ENCODE data around the gene VSIG8.
A peak's percentile ranks its signal among the peaks of the same experiment; 100 is the strongest.

The VSIG8 gene

GRCh38 chr1:159859767-159860322 lies 2.6 kb downstream of the VSIG8 start:
- H3K27me3 ChIP-seq (ENCODE audit: control insufficient read depth, insufficient read depth, low read length) = peaks cover 5% of the 10 kb centered on the region; the same call in 1 of the 2 replicates
- no peak for DNase-seq (ENCODE audit: low read depth, low spot score)
- H3K9me3 ChIP-seq (ENCODE audit: control insufficient read depth, insufficient read depth, low read length) = no peaks in the 10 kb centered on the region
- H3K4me1 ChIP-seq (ENCODE audit: control insufficient read depth, insufficient read depth, low read length) = no peaks in the 10 kb centered on the region
- H3K4me3 ChIP-seq (ENCODE audit: low read length) = no peak overlapping the region
- WGBS (ENCODE audit: insufficient coverage, insufficient read length) = no CpG with 5 or more reads among the region's 7 CpGs
- H3K36me3 ChIP-seq (ENCODE audit: control insufficient read depth, insufficient read depth, low read length) = no peaks in the 10 kb centered on the region
- H3K27ac ChIP-seq (ENCODE audit: low read length) = no peak overlapping the region

- WGBS (ENCODE audit: insufficient coverage, insufficient read length) = no CpG with 5 or more reads among the region's 6 CpGs
- Histone ChIP-seq H3K27me3 (ENCODE audit: control insufficient read depth, insufficient read depth, low read length) (peaks cover 5% of the 10 kb centered on the region; the same call in 1 of the 2 replicates), H3K4me3 (ENCODE audit: low read length) (no peak overlapping the region), H3K9me3 (ENCODE audit: control insufficient read depth, insufficient read depth, low read length) (no peaks in the 10 kb centered on the region), H3K27ac (ENCODE audit: low read length) (no peak overlapping the region), H3K36me3 (ENCODE audit: control insufficient read depth, insufficient read depth, low read length) (no peaks in the 10 kb centered on the region), H3K4me1 (ENCODE audit: control insufficient read depth, insufficient read depth, low read length) (no peaks in the 10 kb centered on the region)
- DNase-seq (ENCODE audit: low read depth, low spot score) = no peak
Measured at GRCh38 chr1:159857889-159858288, 4.6 kb downstream of the VSIG8 start.

GRCh38 chr1:159856576-159856975 lies 5.9 kb downstream of the VSIG8 start:
- Histone ChIP-seq H3K27me3 (ENCODE audit: control insufficient read depth, insufficient read depth, low read length) (peaks cover 5% of the 10 kb centered on the region; the same call in 1 of the 2 replicates), H3K4me3 (ENCODE audit: low read length) (no peak overlapping the region), H3K36me3 (ENCODE audit: control insufficient read depth, insufficient read depth, low read length) (no peaks in the 10 kb centered on the region), H3K4me1 (ENCODE audit: control insufficient read depth, insufficient read depth, low read length) (no peaks in the 10 kb centered on the region), H3K9me3 (ENCODE audit: control insufficient read depth, insufficient read depth, low read length) (no peaks in the 10 kb centered on the region), H3K27ac (ENCODE audit: low read length) (no peak overlapping the region)
- WGBS (ENCODE audit: insufficient coverage, insufficient read length) = no CpG with 5 or more reads among the region's 1 CpG
- no peak for DNase-seq (ENCODE audit: low read depth, low spot score)

GRCh38 chr1:159855709-159856108 lies 6.7 kb downstream of the VSIG8 start:
- no peak overlapping the region for H3K27ac ChIP-seq (ENCODE audit: low read length)
- H3K36me3 ChIP-seq (ENCODE audit: control insufficient read depth, insufficient read depth, low read length) = no peaks in the 10 kb centered on the region
- no peak for DNase-seq (ENCODE audit: low read depth, low spot score)
- H3K27me3 ChIP-seq (ENCODE audit: control insufficient read depth, insufficient read depth, low read length) = peaks cover 5% of the 10 kb centered on the region; the same call in 1 of the 2 replicates
- H3K9me3 ChIP-seq (ENCODE audit: control insufficient read depth, insufficient read depth, low read length) = no peaks in the 10 kb centered on the region
- no CpG with 5 or more reads among the region's 34 CpGs for WGBS (ENCODE audit: insufficient coverage, insufficient read length)
- H3K4me3 ChIP-seq (ENCODE audit: low read length) = no peak overlapping the region
- no peaks in the 10 kb centered on the region for H3K4me1 ChIP-seq (ENCODE audit: control insufficient read depth, insufficient read depth, low read length)

GRCh38 chr1:159854693-159855192 lies 7.7 kb downstream of the VSIG8 start:
- Histone ChIP-seq H3K9me3 (ENCODE audit: control insufficient read depth, insufficient read depth, low read length) (no peaks in the 10 kb centered on the region), H3K36me3 (ENCODE audit: control insufficient read depth, insufficient read depth, low read length) (no peaks in the 10 kb centered on the region), H3K4me3 (ENCODE audit: low read length) (peak overlapping the region; percentile 69), H3K27ac (ENCODE audit: low read length) (no peak overlapping the region), H3K27me3 (ENCODE audit: control insufficient read depth, insufficient read depth, low read length) (peaks cover 5% of the 10 kb centered on the region; the same call in 1 of the 2 replicates), H3K4me1 (ENCODE audit: control insufficient read depth, insufficient read depth, low read length) (no peaks in the 10 kb centered on the region)
- WGBS (ENCODE audit: insufficient coverage, insufficient read length) = no CpG with 5 or more reads among the region's 59 CpGs
- no peak for DNase-seq (ENCODE audit: low read depth, low spot score)

GRCh38 chr1:159854116-159854692 lies 8.3 kb downstream of the VSIG8 start:
- Histone ChIP-seq H3K27ac (ENCODE audit: low read length) (no peak overlapping the region), H3K4me3 (ENCODE audit: low read length) (peak overlapping the region; percentile 69), H3K4me1 (ENCODE audit: control insufficient read depth, insufficient read depth, low read length) (no peaks in the 10 kb centered on the region), H3K36me3 (ENCODE audit: control insufficient read depth, insufficient read depth, low read length) (no peaks in the 10 kb centered on the region), H3K27me3 (ENCODE audit: control insufficient read depth, insufficient read depth, low read length) (peaks cover 5% of the 10 kb centered on the region; the same call in 1 of the 2 replicates), H3K9me3 (ENCODE audit: control insufficient read depth, insufficient read depth, low read length) (no peaks in the 10 kb centered on the region)
- no CpG with 5 or more reads among the region's 31 CpGs for WGBS (ENCODE audit: insufficient coverage, insufficient read length)
- no peak for DNase-seq (ENCODE audit: low read depth, low spot score)

GRCh38 chr1:159853417-159854115 lies 8.9 kb downstream of the VSIG8 start:
- Histone ChIP-seq H3K27ac (ENCODE audit: low read length) (no peak overlapping the region), H3K4me3 (ENCODE audit: low read length) (no peak overlapping the region; the same call in 1 of the 2 replicates), H3K4me1 (ENCODE audit: control insufficient read depth, insufficient read depth, low read length) (no peaks in the 10 kb centered on the region), H3K9me3 (ENCODE audit: control insufficient read depth, insufficient read depth, low read length) (no peaks in the 10 kb centered on the region), H3K27me3 (ENCODE audit: control insufficient read depth, insufficient read depth, low read length) (peaks cover 5% of the 10 kb centered on the region; the same call in 1 of the 2 replicates), H3K36me3 (ENCODE audit: control insufficient read depth, insufficient read depth, low read length) (no peaks in the 10 kb centered on the region)
- DNase-seq (ENCODE audit: low read depth, low spot score) = no peak
- WGBS (ENCODE audit: insufficient coverage, insufficient read length) = no CpG with 5 or more reads among the region's 6 CpGs

GRCh38 chr1:159851407-159851806 lies 11.1 kb downstream of the VSIG8 start:
- H3K36me3 ChIP-seq (ENCODE audit: control insufficient read depth, insufficient read depth, low read length) = no peaks in the 10 kb centered on the region

GRCh38 chr1:159849626-159850366 lies 12.7 kb downstream of the VSIG8 start:
- no peak for DNase-seq (ENCODE audit: low read depth, low spot score)
- Histone ChIP-seq H3K27me3 (ENCODE audit: control insufficient read depth, insufficient read depth, low read length) (no peaks in the 10 kb centered on the region; the same call in 1 of the 2 replicates), H3K4me3 (ENCODE audit: low read length) (no peak overlapping the region), H3K4me1 (ENCODE audit: control insufficient read depth, insufficient read depth, low read length) (no peaks in the 10 kb centered on the region), H3K9me3 (ENCODE audit: control insufficient read depth, insufficient read depth, low read length) (no peaks in the 10 kb centered on the region), H3K36me3 (ENCODE audit: control insufficient read depth, insufficient read depth, low read length) (no peaks in the 10 kb centered on the region), H3K27ac (ENCODE audit: low read length) (no peak overlapping the region)
- no CpG with 5 or more reads among the region's 2 CpGs for WGBS (ENCODE audit: insufficient coverage, insufficient read length)

More at GRCh38 chr1:159851407-159851806, 11.1 kb downstream of the VSIG8 start:
- WGBS (ENCODE audit: insufficient coverage, insufficient read length) = no CpG with 5 or more reads among the region's 1 CpG
- Histone ChIP-seq H3K9me3 (ENCODE audit: control insufficient read depth, insufficient read depth, low read length) (no peaks in the 10 kb centered on the region), H3K4me3 (ENCODE audit: low read length) (no peak overlapping the region), H3K27me3 (ENCODE audit: control insufficient read depth, insufficient read depth, low read length) (peaks cover 5% of the 10 kb centered on the region; the same call in 1 of the 2 replicates), H3K27ac (ENCODE audit: low read length) (no peak overlapping the region), H3K4me1 (ENCODE audit: control insufficient read depth, insufficient read depth, low read length) (no peaks in the 10 kb centered on the region)
- no peak for DNase-seq (ENCODE audit: low read depth, low spot score)

GRCh38 chr1:159848326-159848725 lies 14.1 kb downstream of the VSIG8 start:
- no CpG with 5 or more reads among the region's 3 CpGs for WGBS (ENCODE audit: insufficient coverage, insufficient read length)
- no peak for DNase-seq (ENCODE audit: low read depth, low spot score)
- H3K27me3 ChIP-seq (ENCODE audit: control insufficient read depth, insufficient read depth, low read length) = no peaks in the 10 kb centered on the region
- no peaks in the 10 kb centered on the region for H3K36me3 ChIP-seq (ENCODE audit: control insufficient read depth, insufficient read depth, low read length)
- H3K27ac ChIP-seq (ENCODE audit: low read length) = no peak overlapping the region
- no peaks in the 10 kb centered on the region for H3K4me1 ChIP-seq (ENCODE audit: control insufficient read depth, insufficient read depth, low read length)
- no peaks in the 10 kb centered on the region for H3K9me3 ChIP-seq (ENCODE audit: control insufficient read depth, insufficient read depth, low read length)
- H3K4me3 ChIP-seq (ENCODE audit: low read length) = no peak overlapping the region

All from iPS DF 6.9 (cell line).